HCT116 (cell line): ENCODE results near the gene GPAT3. TPM values are rescaled to one million over a fixed set of nuclear protein-coding genes. Genes with fewer than 3 reads are reported as not detected.
A peak's percentile ranks its signal among the peaks of the same experiment; 100 is the strongest.

Experiments used
- ATAC-seq: fragments of 200-7000 bp; cut with Tn5 transposase; 2 replicates; pipeline ENCODE4 v1.9.1; 2020; ENCODE audit warnings: mild to moderate bottlenecking, moderate library complexity
- BruUV-seq: library from RNA; stranded (reverse); fragments of 400-500 nt; replicated peaks from 2 replicates; lab custom pipeline; 2021; lab: Mats Ljungman, UMichigan
- CTCF ChIA-PET: fragments of 300-600 bp; sonication (Branson Sonifier 250); formaldehyde crosslinking; loops from one replicate; lab custom pipeline; 2021; ENCODE audit warnings: antibody characterized with exemption; lab: Charles Lee
- POLR2A ChIA-PET: fragments of 300-600, 350-600 bp; sonication (Branson Sonifier 250); formaldehyde crosslinking; loops from one replicate; lab custom pipeline; 2021; ENCODE audit warnings: antibody characterized with exemption; lab: Charles Lee
- RAD21 ChIA-PET, 2 experiments: fragments of 300-600 bp; sonication (Branson Sonifier 250); formaldehyde crosslinking; loops; one replicate each; lab custom pipeline; 2023; ENCODE audit warnings: low total read pairs in 2 of 2; ENCODE audit not compliant: uncharacterized antibody in 2 of 2, unreplicated experiment in 2 of 2, low non-redundant PET in 1 of 2; lab: Charles Lee
- DNase-seq: peaks from one replicate; pipeline ENCODE4 v3.0.0-alpha.2; 2010; ENCODE audit warnings: low read depth, low spot score
- H2AFZ ChIP-seq: fragments of 200-600 bp; shearing (Covaris generic), sonication (generic); 2 replicates; pipeline ENCODE4 v1.6.1; 2017; ENCODE audit warnings: low read depth, mixed run types, mixed read lengths, antibody characterized with exemption, low read length; ENCODE audit not compliant: poor library complexity, severe bottlenecking
- H3K27ac ChIP-seq: 2 replicates; pipeline ENCODE4 v1.5.1; 2012; ENCODE audit warnings: low read depth, low read length
- H3K27me3 ChIP-seq: fragments of 200-600 bp; sonication (generic); 2 replicates; pipeline ENCODE4 v1.6.1; 2016; ENCODE audit warnings: mixed run types, low read length, mixed read lengths; ENCODE audit not compliant: insufficient read depth
- H3K36me3 ChIP-seq, 2 experiments: fragments of 200-500 bp in 1 of 2; fragments of 200-600 bp in 1 of 2; sonication (Bioruptor generic) in 1 of 2; sonication (generic) in 1 of 2; 2 replicates each; pipeline versions ENCODE4 v1.5.1 to v1.6.1; 2014 to 2016; ENCODE audit warnings: low read length in 2 of 2, inconsistent platforms in 1 of 2, mixed read lengths in 1 of 2, mixed run types in 1 of 2; ENCODE audit not compliant: insufficient read depth in 2 of 2, control insufficient read depth in 1 of 2
- H3K4me1 ChIP-seq, 2 experiments: fragments of 200-600 bp in 1 of 2; sonication (generic) in 1 of 2; 2 replicates each; pipeline versions ENCODE4 v1.5.1 to v1.6.1; 2012 to 2017; ENCODE audit warnings: low read length in 2 of 2, inconsistent platforms in 1 of 2, mild to moderate bottlenecking in 1 of 2, mixed read lengths in 1 of 2, mixed run types in 1 of 2, moderate library complexity in 1 of 2; ENCODE audit not compliant: insufficient read depth in 2 of 2, control insufficient read depth in 1 of 2
- H3K4me2 ChIP-seq: fragments of 200-600 bp; sonication (generic); 2 replicates; pipeline ENCODE4 v1.6.1; 2017; ENCODE audit warnings: mixed run types, low read length, mixed read lengths
- H3K4me3 ChIP-seq, 2 experiments: fragments of 200-600 bp in 1 of 2; sonication (generic) in 1 of 2; replicated peaks in 1 of 2; 2 replicates each; pipeline ENCODE4 v1.5.1; 2011 to 2016; ENCODE audit warnings: low read length in 2 of 2, control low read depth in 1 of 2, low read depth in 1 of 2, mild to moderate bottlenecking in 1 of 2, mixed read lengths in 1 of 2, mixed run types in 1 of 2
- H3K79me2 ChIP-seq: fragments of 200-600 bp; sonication (generic); 2 replicates; pipeline ENCODE4 v1.6.1; 2017; ENCODE audit warnings: mild to moderate bottlenecking, mixed run types, low read length, moderate library complexity, mixed read lengths; ENCODE audit not compliant: insufficient read depth
- H3K9ac ChIP-seq: fragments of 200-600 bp; sonication (generic); 2 replicates; pipeline ENCODE4 v1.6.1; 2016; ENCODE audit warnings: low read length, mixed read lengths
- H3K9me2 ChIP-seq: fragments of 200-600 bp; sonication (generic), shearing (Covaris generic); 2 replicates; pipeline ENCODE4 v1.6.1; 2017; ENCODE audit warnings: mixed run types, mild to moderate bottlenecking, moderate library complexity; ENCODE audit not compliant: insufficient read depth
- H3K9me3 ChIP-seq, 2 experiments: fragments of 200-500 bp in 1 of 2; fragments of 200-600 bp in 1 of 2; sonication (Bioruptor generic) in 1 of 2; sonication (generic) in 1 of 2; 2 replicates each; pipeline ENCODE4 v1.6.1; 2014 to 2017; ENCODE audit warnings: low read length in 2 of 2, mixed read lengths in 2 of 2, inconsistent platforms in 1 of 2, low read depth in 1 of 2, mild to moderate bottlenecking in 1 of 2, mixed run types in 1 of 2, moderate library complexity in 1 of 2; ENCODE audit not compliant: control insufficient read depth in 1 of 2, insufficient read depth in 1 of 2
- H4K20me1 ChIP-seq: fragments of 200-600 bp; sonication (generic), shearing (Covaris generic); 2 replicates; pipeline ENCODE4 v1.6.1; 2017; ENCODE audit warnings: mixed run types, mild to moderate bottlenecking, moderate library complexity; ENCODE audit not compliant: insufficient read depth
- CBX3 ChIP-seq: IDR thresholded peaks from 2 replicates; pipeline ENCODE4 v1.6.1; 2012; ENCODE audit warnings: low read depth
- JUND ChIP-seq: IDR thresholded peaks from 2 replicates; pipeline ENCODE4 v1.6.1; 2012
- MAX ChIP-seq: IDR thresholded peaks from 2 replicates; pipeline ENCODE4 v1.6.1; 2012
- POLR2A ChIP-seq: IDR thresholded peaks from 2 replicates; pipeline ENCODE4 v1.7.0; 2011; ENCODE audit warnings: borderline replicate concordance; ENCODE audit not compliant: insufficient read depth, insufficient read length; ENCODE audit errors: extremely low read depth
- POLR2AphosphoS5 ChIP-seq: IDR thresholded peaks from 2 replicates; pipeline ENCODE4 v1.6.1; 2011; ENCODE audit warnings: mild to moderate bottlenecking, low read depth, low read length, moderate library complexity
- RAD21 ChIP-seq: IDR thresholded peaks from 2 replicates; pipeline ENCODE4 v1.6.1; 2012; ENCODE audit warnings: low read depth, mild to moderate bottlenecking
- SIN3A ChIP-seq: IDR thresholded peaks from 2 replicates; pipeline ENCODE4 v1.6.1; 2012; ENCODE audit warnings: low read depth
- SP1 ChIP-seq: IDR thresholded peaks from 2 replicates; pipeline ENCODE4 v1.6.1; 2012; ENCODE audit warnings: low read depth
- SRF ChIP-seq: IDR thresholded peaks from 2 replicates; pipeline ENCODE4 v1.6.1; 2012; ENCODE audit warnings: low read depth
- TCF7L2 ChIP-seq: IDR thresholded peaks from 2 replicates; pipeline ENCODE4 v1.7.0; 2011; ENCODE audit warnings: borderline replicate concordance, inconsistent platforms; ENCODE audit not compliant: insufficient read depth, insufficient read length; ENCODE audit errors: extremely low read depth
- YY1 ChIP-seq: IDR thresholded peaks from 2 replicates; pipeline ENCODE4 v1.6.1; 2011; ENCODE audit warnings: low read length, low read depth, moderate library complexity, mild to moderate bottlenecking; ENCODE audit not compliant: insufficient replicate concordance; ENCODE audit errors: extremely low read depth
- ZNF274 ChIP-seq: fragments of 200-500 bp; sonication (Bioruptor generic); IDR thresholded peaks from 2 replicates; pipeline ENCODE4 v1.6.1; 2014; ENCODE audit warnings: mild to moderate bottlenecking, low read depth, low read length, inconsistent platforms
- intact Hi-C: fragments of 100-400 bp; cut with micrococcal nuclease; formaldehyde crosslinking; loops from 2 replicates; pipeline ENCODE4 v1.10.0; 2022
- total RNA-seq: library from RNA; stranded (reverse); gene quantifications from one replicate; pipeline ENCODE4 v1.2.1, GENCODE V29; 2021; ENCODE audit not compliant: unreplicated experiment
- TF ChIP-seq, protein P1 (sequence below), 3 experiments: fragments of 200-600 bp in 1 of 3; sonication (generic) in 1 of 3; IDR thresholded peaks in 2 of 3; conservative IDR thresholded peaks in 1 of 3; 2 replicates each; pipeline ENCODE4 v1.5.1; 2012 to 2017; ENCODE audit warnings: low read depth in 2 of 3, low read length in 2 of 3, antibody characterized with exemption in 1 of 3, borderline replicate concordance in 1 of 3, control low read depth in 1 of 3, mild to moderate bottlenecking in 1 of 3, mixed read lengths in 1 of 3, mixed run types in 1 of 3, moderate library complexity in 1 of 3; ENCODE audit not compliant: insufficient read depth in 1 of 3

GPAT3 gene
- total RNA-seq, 1 experiment from 2014 or later: 36.7 TPM

- H4K20me1 ChIP-seq: peaks cover 7% of the 10 kb centered on the region; the same call in 1 of the 2 replicates
- no peaks in the 10 kb centered on the region for H3K27me3 ChIP-seq
- H3K9me2 ChIP-seq: no peaks in the 10 kb centered on the region
- H3K9ac ChIP-seq: no peak overlapping the region
- DNase-seq (no peak), ATAC-seq (no peak)
- no peak overlapping the region for H3K4me3 ChIP-seq
- ChIA-PET RAD21 (no interaction called here), CTCF (interaction anchor here (1.2 kb wide), 1 partner anchor 85 kb away, joined by 3 read pairs; no protein-coding TSS in a partner anchor), POLR2A (interaction anchor here (1.2 kb wide), 1 partner anchor 21 kb away, joined by 3 read pairs; the partner anchor contains the start of gene GPAT3)
- H2AFZ ChIP-seq: no peak overlapping the region
- no TSS peak for BruUV-seq
- TF ChIP-seq, protein P1, sequence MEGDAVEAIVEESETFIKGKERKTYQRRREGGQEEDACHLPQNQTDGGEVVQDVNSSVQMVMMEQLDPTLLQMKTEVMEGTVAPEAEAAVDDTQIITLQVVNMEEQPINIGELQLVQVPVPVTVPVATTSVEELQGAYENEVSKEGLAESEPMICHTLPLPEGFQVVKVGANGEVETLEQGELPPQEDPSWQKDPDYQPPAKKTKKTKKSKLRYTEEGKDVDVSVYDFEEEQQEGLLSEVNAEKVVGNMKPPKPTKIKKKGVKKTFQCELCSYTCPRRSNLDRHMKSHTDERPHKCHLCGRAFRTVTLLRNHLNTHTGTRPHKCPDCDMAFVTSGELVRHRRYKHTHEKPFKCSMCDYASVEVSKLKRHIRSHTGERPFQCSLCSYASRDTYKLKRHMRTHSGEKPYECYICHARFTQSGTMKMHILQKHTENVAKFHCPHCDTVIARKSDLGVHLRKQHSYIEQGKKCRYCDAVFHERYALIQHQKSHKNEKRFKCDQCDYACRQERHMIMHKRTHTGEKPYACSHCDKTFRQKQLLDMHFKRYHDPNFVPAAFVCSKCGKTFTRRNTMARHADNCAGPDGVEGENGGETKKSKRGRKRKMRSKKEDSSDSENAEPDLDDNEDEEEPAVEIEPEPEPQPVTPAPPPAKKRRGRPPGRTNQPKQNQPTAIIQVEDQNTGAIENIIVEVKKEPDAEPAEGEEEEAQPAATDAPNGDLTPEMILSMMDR (IDR thresholded peaks at IDR 0.05 in 2 of 3, conservative IDR thresholded peaks at IDR 0.05 in 1 of 3; ENCODE audit: borderline replicate concordance in 1 of 3, insufficient read depth in 1 of 3, low read depth in 2 of 3, low read length in 2 of 3): no peak
- no peak for TF ChIP-seq ZNF274
- no peak for TF ChIP-seq RAD21
- no peak for TF ChIP-seq SP1
- no peak for TF ChIP-seq POLR2A
- no peak for TF ChIP-seq CBX3
- no peak for TF ChIP-seq POLR2AphosphoS5
- no peak for TF ChIP-seq YY1
- TF ChIP-seq SRF: no peak
- no peak for TF ChIP-seq JUND
- TF ChIP-seq SIN3A: no peak
- no peak for TF ChIP-seq TCF7L2
- no peak for TF ChIP-seq MAX
- H3K79me2 ChIP-seq: peaks cover 32% of the 10 kb centered on the region
- H3K36me3 ChIP-seq: no peaks in the 10 kb centered on the region
- H3K4me1 ChIP-seq: peaks cover 57 to 89% of the 10 kb centered on the region in 2 experiments
- no peaks in the 10 kb centered on the region for H3K9me3 ChIP-seq
- intact Hi-C loops: no loop called here
- H3K27ac ChIP-seq: no peak overlapping the region
- H3K4me2 ChIP-seq: peak overlapping the region; percentile 64
Observed at GRCh38 chr4:83556816-83557215, 20.9 kb downstream of the GPAT3 start.
